SIG-M5 (cell line): ENCODE data around the gene ZNF511.
"Not testable (repeated sequence)": the region's sequence is repeated elsewhere in the genome, so short reads cannot be mapped to it uniquely, and the experiment has no call there.

Experiments
- DNase-seq: peaks from one replicate; lab custom pipeline; 2025; lab: John Stamatoyannopoulos, UW

ZNF511 gene

GRCh38 chr10:133314911-133315310, 6.2 kb downstream of the ZNF511 start:
- DNase-seq = no peak

- no peak for DNase-seq
These were observed 7.1 kb downstream of the ZNF511 start for GRCh38 chr10:133315847-133316246.

- DNase-seq = no peak
These were observed 7.6 kb downstream of the ZNF511 start for GRCh38 chr10:133316266-133316665.

GRCh38 chr10:133316732-133317131, 8.0 kb downstream of the ZNF511 start:
- DNase-seq = no peak

GRCh38 chr10:133318494-133319127, 9.9 kb downstream of the ZNF511 start:
- DNase-seq = no peak

- DNase-seq = not testable (repeated sequence)
These were observed 12.2 kb downstream of the ZNF511 start for GRCh38 chr10:133320852-133321422.

- DNase-seq = not testable (repeated sequence)
These were observed 13.5 kb downstream of the ZNF511 start for GRCh38 chr10:133322064-133322709.

GRCh38 chr10:133324198-133324792, 15.6 kb downstream of the ZNF511 start:
- no peak for DNase-seq

GRCh38 chr10:133324857-133325260, 16.1 kb downstream of the ZNF511 start:
- DNase-seq = no peak

- no peak for DNase-seq
These were observed 16.9 kb downstream of the ZNF511 start for GRCh38 chr10:133325440-133326222.

- DNase-seq = no peak
These were observed 17.5 kb downstream of the ZNF511 start for GRCh38 chr10:133326223-133326551.

- DNase-seq = no peak
These were observed 18.3 kb downstream of the ZNF511 start for GRCh38 chr10:133326745-133327650.

- DNase-seq = no peak
These were observed 19.1 kb downstream of the ZNF511 start for GRCh38 chr10:133327651-133328357.

- DNase-seq = no peak
These were observed 19.9 kb downstream of the ZNF511 start for GRCh38 chr10:133328358-133329343.

GRCh38 chr10:133329491-133330202, 20.9 kb downstream of the ZNF511 start:
- DNase-seq = no peak

GRCh38 chr10:133332936-133333699, 24.4 kb downstream of the ZNF511 start:
- no peak for DNase-seq

GRCh38 chr10:133334503-133335245, 26.0 kb downstream of the ZNF511 start:
- no peak for DNase-seq
